Dendritic cell treated with granulocyte-macrophage colony-stimulating factor and Interleukin-4, amounts not matched to agents 40 ng/mL and 50 ng/mL, for 4 days (primary cell): ENCODE results near the gene STIM2.
"Not testable (repeated sequence)": the region's sequence is repeated elsewhere in the genome, so short reads cannot be mapped to it uniquely, and the experiment has no call there.

ENCODE experiments used
- H3K27ac Mint-ChIP-seq: one replicate; pipeline ENCODE4 v1.8.0; 2022; ENCODE audit warnings: mild to moderate bottlenecking, mixed read lengths
- H3K27me3 Mint-ChIP-seq: one replicate; pipeline ENCODE4 v1.8.0; 2022; ENCODE audit warnings: mild to moderate bottlenecking, mixed read lengths
- H3K36me3 Mint-ChIP-seq: one replicate; pipeline ENCODE4 v1.8.0; 2022; ENCODE audit warnings: low read depth, mixed read lengths
- H3K4me1 Mint-ChIP-seq: one replicate; pipeline ENCODE4 v1.8.0; 2022; ENCODE audit warnings: low read depth, mixed read lengths
- H3K4me3 Mint-ChIP-seq: one replicate; pipeline ENCODE4 v1.8.0; 2022; ENCODE audit warnings: mild to moderate bottlenecking, moderate library complexity, mixed read lengths
- H3K9me3 Mint-ChIP-seq: one replicate; pipeline ENCODE4 v1.8.0; 2022; ENCODE audit warnings: mixed read lengths
- intact Hi-C: fragments of 100-400 bp; cut with micrococcal nuclease; formaldehyde crosslinking; loops from one replicate; pipeline ENCODE4 v1.15.0; 2022

Gene STIM2

DNA sequence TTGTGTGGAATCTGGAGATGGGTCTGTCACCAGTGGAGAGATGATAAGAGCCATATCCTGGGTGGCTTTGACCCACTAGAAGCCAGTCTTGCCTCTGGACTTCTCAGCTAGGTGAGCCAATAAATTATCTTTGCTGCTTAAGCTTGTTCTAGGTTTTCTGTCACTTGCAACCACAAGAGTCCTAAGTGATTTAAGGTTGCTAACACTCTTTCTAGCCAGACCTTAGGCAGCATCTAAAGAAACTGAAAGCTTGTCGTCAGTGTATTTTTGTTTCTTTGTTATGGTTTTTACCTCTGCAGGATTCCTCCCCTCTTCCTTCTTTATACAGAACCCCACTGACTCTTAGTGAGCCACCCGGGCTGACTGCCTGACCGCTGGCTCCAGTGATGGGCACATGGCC lies 37.1 kb upstream of the STIM2 start:
- intact Hi-C loops = no loop called here
- Mint-ChIP-seq H3K4me1 (peaks cover 34% of the 10 kb centered on the region), H3K9me3 (peaks cover 13% of the 10 kb centered on the region), H3K27me3 (peaks cover 45% of the 10 kb centered on the region), H3K4me3 (no peak overlapping the region), H3K36me3 (peaks cover 10% of the 10 kb centered on the region), H3K27ac (no peak overlapping the region)

DNA sequence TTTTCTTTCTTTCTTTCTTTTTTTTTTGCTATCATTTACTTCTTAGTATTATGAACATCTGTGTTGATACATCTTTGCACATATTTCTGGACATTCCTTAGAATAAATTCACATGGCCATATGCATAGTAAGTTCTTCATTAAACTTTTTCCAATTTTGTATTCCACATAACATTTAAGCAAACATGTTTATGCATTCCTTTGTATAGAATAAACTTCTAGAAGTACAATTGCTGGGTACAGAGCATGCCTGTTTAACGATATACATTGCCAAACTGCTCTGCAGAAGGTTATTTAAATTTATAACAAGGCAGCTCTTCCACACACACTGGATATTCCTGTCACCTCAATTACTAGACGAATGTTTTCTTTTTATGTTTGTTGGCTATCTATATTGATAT lies 36.0 kb upstream of the STIM2 start:
- Mint-ChIP-seq H3K4me1 (peaks cover 34% of the 10 kb centered on the region), H3K27me3 (peaks cover 41% of the 10 kb centered on the region), H3K4me3 (no peak overlapping the region), H3K27ac (no peak overlapping the region), H3K36me3 (peaks cover 10% of the 10 kb centered on the region), H3K9me3 (peaks cover 13% of the 10 kb centered on the region)
- intact Hi-C loops = no loop called here

DNA sequence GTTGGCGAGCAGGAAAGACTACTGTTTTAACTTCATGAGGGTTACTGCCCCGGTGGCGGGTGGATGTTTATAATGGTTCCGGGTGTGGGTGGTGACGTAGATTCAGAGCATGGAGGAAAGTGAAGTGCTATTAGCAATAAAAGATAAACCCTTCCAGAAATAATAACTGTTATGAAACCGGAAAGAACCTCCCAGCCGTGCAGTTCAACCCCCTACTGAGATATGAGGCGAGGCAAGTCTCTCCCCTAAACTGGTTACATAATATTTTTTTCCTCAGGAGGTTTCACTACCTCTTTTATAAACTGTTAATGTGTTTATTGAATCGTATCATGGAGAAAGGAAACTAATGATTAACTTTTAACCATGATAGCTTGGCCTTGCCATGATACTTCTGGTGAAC lies 33.9 kb upstream of the STIM2 start:
- peak overlapping the region; percentile 60 for H3K27ac Mint-ChIP-seq
- H3K4me3 Mint-ChIP-seq = no peak overlapping the region
- H3K4me1 Mint-ChIP-seq = peaks cover 30% of the 10 kb centered on the region
- peaks cover 10% of the 10 kb centered on the region for H3K36me3 Mint-ChIP-seq
- intact Hi-C loops = no loop called here
- H3K9me3 Mint-ChIP-seq = peaks cover 13% of the 10 kb centered on the region
- peaks cover 27% of the 10 kb centered on the region for H3K27me3 Mint-ChIP-seq

DNA sequence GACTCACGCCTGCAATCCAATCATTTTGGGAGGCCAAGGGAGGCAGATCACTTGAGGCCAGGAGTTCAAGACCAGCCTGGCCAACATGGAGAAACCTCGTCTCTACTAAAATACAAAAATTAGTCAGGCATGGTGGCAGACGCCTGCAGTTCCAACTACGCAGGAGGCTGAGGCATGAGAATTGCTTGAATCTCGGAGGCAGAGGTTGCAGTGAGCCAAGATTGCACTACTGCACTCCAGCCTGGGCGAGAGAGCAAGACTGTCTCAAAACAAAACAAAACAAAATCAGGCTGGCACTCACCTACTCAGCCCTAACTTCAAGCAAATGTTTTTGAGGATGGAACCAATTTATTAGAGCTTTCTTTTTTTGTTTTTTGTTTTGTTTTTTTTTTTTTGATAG lies 33.3 kb upstream of the STIM2 start:
- H3K27ac Mint-ChIP-seq, H3K36me3 Mint-ChIP-seq, intact Hi-C loops, H3K4me3 Mint-ChIP-seq: not testable (repeated sequence)
- peaks cover 13% of the 10 kb centered on the region for H3K9me3 Mint-ChIP-seq
- peaks cover 24% of the 10 kb centered on the region for H3K4me1 Mint-ChIP-seq
- H3K27me3 Mint-ChIP-seq = peaks cover 26% of the 10 kb centered on the region

DNA sequence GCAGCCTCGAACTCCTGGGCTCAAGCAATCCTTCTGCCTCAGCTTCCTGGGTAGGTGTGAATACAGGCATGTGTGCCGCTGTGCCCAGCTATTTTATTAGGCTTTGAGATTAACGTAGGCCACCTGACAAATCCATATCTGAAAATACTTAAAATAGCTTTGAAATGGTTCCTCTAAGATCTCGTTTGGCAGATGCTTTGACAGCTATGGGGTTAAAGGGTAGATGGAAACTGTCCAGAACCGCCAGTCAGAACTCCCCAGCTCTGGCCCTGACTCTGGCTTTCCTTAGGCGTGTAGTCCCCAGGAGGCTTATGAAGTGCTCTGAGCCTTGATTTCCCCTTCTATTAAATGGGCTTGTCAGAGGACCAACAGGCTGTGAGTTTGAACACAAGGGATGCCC lies 32.8 kb upstream of the STIM2 start:
- no peak overlapping the region for H3K27ac Mint-ChIP-seq
- H3K27me3 Mint-ChIP-seq = peaks cover 24% of the 10 kb centered on the region
- peaks cover 19% of the 10 kb centered on the region for H3K4me1 Mint-ChIP-seq
- peaks cover 10% of the 10 kb centered on the region for H3K9me3 Mint-ChIP-seq
- H3K36me3 Mint-ChIP-seq = peaks cover 8% of the 10 kb centered on the region
- H3K4me3 Mint-ChIP-seq = no peak overlapping the region
- intact Hi-C loops = no loop called here

DNA sequence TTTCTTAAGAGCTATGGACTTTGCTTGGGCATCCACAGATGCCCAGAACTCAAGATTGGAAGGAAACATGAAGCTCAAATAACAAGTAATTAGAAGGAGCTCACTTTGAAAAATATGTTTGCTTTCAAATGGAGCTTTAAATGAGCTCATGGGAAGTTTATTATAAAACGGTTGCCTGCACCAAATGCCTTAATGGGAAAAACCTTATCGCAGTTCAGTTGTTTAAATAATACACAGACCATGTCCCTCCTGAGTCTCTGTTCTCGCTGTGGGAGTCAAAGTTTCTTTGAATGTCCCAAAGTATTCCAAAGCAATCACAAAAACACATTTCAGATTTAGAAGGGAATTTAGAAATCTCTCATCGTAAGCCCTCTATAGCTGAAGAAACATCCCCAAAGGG lies 31.6 kb upstream of the STIM2 start:
- H3K27me3 Mint-ChIP-seq = peaks cover 13% of the 10 kb centered on the region
- intact Hi-C loops = no loop called here
- H3K9me3 Mint-ChIP-seq = no peaks in the 10 kb centered on the region
- no peaks in the 10 kb centered on the region for H3K36me3 Mint-ChIP-seq
- H3K4me3 Mint-ChIP-seq = no peak overlapping the region
- peaks cover 12% of the 10 kb centered on the region for H3K4me1 Mint-ChIP-seq
- H3K27ac Mint-ChIP-seq = no peak overlapping the region

DNA sequence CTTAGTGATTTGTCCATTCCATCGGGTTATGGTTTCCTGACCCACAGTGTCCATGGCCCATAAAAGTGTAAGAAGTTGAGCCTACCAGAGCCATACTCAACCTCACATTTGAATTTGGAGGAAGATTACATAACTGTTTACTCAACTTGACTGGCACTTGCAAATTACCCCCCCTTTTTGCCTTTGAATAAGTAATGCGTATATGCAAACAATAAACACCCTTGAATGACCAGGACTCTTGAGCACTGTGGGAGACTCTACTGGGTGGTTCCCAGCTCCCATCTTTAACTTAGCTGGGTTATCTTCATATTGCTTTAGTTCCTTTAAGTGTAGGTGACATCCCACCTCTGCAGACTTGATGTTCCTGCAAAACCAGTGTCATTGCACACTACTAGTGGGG lies 30.6 kb upstream of the STIM2 start:
- H3K36me3 Mint-ChIP-seq = no peaks in the 10 kb centered on the region
- H3K4me1 Mint-ChIP-seq = peaks cover 12% of the 10 kb centered on the region
- H3K9me3 Mint-ChIP-seq = no peaks in the 10 kb centered on the region
- H3K4me3 Mint-ChIP-seq = no peak overlapping the region
- H3K27me3 Mint-ChIP-seq = peaks cover 11% of the 10 kb centered on the region
- no peak overlapping the region for H3K27ac Mint-ChIP-seq
- intact Hi-C loops = no loop called here

DNA sequence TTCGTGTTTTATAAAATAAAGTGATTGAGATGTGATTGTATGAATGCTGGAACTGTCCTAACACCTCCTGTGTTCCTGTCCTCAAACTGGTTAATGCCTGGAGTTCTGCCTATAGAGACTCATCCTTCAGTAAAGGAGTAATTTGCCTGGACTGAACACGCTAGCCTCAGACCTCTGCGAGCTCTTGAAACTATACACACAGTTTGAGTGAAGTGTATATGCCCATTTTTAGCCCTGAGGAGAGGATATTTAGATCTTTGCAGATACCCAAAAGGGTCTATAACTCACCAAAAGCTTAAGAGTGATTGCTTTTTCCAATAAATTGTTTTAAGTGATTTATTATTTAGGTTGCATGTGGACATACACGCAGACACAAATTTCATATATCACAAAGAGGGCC lies 29.9 kb upstream of the STIM2 start:
- Mint-ChIP-seq H3K4me1 (peaks cover 12% of the 10 kb centered on the region), H3K27me3 (peaks cover 11% of the 10 kb centered on the region), H3K9me3 (no peaks in the 10 kb centered on the region), H3K27ac (no peak overlapping the region), H3K4me3 (no peak overlapping the region), H3K36me3 (no peaks in the 10 kb centered on the region)
- intact Hi-C loops = no loop called here

DNA sequence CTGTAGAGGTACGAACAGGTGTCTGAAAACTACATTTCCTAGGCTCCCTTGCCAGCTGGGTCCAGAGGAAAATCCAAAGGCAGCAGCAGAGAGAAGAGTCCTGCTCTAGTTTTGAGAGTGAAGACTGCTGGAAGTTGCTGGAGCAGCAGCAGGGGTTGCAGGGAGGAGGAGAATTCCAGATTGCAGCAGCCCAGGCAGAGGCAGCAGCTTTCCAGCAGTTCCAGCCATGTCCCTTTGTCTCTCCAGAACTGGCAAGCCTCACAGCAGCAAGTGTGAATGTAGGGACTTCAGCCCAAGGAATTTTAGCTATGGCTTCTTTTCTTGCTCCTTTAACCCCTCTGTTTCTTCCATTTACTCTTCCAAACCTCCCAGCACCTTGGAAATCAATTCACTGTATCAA lies 24.1 kb upstream of the STIM2 start:
- H3K4me1 Mint-ChIP-seq = no peaks in the 10 kb centered on the region
- no peak overlapping the region for H3K27ac Mint-ChIP-seq
- H3K36me3 Mint-ChIP-seq = no peaks in the 10 kb centered on the region
- H3K4me3 Mint-ChIP-seq = no peak overlapping the region
- intact Hi-C loops = no loop called here
- H3K27me3 Mint-ChIP-seq = peaks cover 2% of the 10 kb centered on the region
- no peaks in the 10 kb centered on the region for H3K9me3 Mint-ChIP-seq

DNA sequence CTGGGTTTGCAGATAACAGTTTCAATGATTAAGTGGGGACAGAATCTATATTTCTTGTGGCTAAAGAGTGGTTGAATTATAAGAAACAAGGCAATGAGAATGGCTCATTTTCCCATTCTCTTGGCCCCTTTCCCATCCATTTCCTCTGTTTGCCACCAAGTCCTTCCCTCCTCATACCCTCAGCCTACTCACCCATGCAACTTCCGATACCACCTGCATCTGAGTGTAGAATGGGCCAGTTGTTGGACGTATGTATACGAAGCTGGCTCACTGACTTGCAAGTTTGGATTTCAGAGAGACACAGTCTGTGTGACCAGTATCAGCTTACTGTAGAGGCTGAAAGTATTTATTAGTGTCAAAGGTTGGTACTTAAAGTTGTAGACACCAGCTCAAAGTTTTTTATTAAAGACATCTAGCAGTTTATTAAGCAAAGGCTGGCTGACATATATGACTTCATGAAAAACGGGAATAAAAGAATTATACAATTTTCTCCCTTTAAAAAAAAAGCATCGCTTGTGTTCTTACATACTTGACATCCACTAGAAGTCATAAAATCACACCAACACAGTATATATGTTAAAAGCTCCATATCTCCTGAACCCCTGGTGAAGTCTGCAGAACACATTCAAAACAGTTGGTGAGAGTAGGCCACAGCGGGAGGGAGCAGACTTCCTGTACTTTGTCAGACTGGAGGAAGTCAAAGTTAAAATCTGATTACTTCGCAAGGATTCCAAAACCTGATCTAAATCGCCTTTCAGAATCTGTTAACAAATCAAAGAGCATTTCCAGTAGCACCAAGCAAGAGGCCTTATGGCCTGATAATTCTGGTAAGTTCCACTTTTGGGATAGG lies 22.4 kb upstream of the STIM2 start:
- H3K4me3 Mint-ChIP-seq = no peak overlapping the region
- intact Hi-C loops = no loop called here
- H3K36me3 Mint-ChIP-seq = no peaks in the 10 kb centered on the region
- peaks cover 10% of the 10 kb centered on the region for H3K4me1 Mint-ChIP-seq
- H3K27me3 Mint-ChIP-seq = peaks cover 2% of the 10 kb centered on the region
- H3K27ac Mint-ChIP-seq = no peak overlapping the region
- no peaks in the 10 kb centered on the region for H3K9me3 Mint-ChIP-seq

DNA sequence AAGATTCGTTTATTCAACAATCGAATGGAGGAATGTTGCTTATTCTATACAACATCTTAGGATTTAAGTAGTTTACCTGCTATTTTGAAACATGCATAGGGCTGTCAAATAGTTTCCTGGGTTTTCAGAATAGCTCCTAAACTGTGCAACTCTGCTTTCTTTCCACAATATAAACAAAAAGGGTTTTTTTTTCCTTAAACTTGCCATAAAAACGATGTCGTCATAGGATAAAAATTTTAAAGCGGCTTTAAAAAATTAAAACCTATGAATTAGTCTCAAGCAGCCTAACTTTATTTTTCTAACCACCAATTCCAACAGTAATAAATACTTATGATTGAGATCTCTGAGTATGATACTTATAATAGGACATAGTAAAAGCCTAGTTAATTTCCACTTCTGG lies 21.6 kb upstream of the STIM2 start:
- intact Hi-C loops = no loop called here
- H3K27me3 Mint-ChIP-seq = peaks cover 2% of the 10 kb centered on the region
- H3K36me3 Mint-ChIP-seq = no peaks in the 10 kb centered on the region

DNA sequence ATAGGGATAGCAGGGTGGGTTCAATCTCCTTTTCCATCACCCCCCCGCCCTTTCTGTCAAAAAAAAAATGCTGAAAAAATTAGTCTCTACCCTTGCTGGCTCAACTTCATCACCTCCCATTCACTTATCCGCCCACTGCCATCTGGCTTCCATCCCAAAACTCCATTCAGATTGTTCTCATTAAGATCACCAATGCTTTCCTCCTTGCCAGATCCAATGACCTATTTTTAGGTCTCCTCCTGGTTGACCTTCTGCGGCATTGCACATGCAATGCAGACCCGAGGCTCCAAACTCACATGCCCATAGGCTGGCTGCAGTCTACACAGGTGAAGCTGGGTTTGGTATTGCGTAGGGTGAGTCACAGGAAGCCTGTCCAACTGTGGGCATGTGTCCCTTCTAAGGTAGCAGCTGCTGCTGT lies 21.1 kb upstream of the STIM2 start:
- intact Hi-C loops = no loop called here
- H3K4me1 Mint-ChIP-seq = peaks cover 12% of the 10 kb centered on the region
- H3K9me3 Mint-ChIP-seq = no peaks in the 10 kb centered on the region
- no peaks in the 10 kb centered on the region for H3K36me3 Mint-ChIP-seq
- peaks cover 2% of the 10 kb centered on the region for H3K27me3 Mint-ChIP-seq
- H3K27ac Mint-ChIP-seq = no peak overlapping the region
- no peak overlapping the region for H3K4me3 Mint-ChIP-seq

More for the DNA sequence above, 21.6 kb upstream of the STIM2 start:
- H3K4me3 Mint-ChIP-seq = no peak overlapping the region
- H3K4me1 Mint-ChIP-seq = peaks cover 12% of the 10 kb centered on the region
- no peaks in the 10 kb centered on the region for H3K9me3 Mint-ChIP-seq
- no peak overlapping the region for H3K27ac Mint-ChIP-seq

DNA sequence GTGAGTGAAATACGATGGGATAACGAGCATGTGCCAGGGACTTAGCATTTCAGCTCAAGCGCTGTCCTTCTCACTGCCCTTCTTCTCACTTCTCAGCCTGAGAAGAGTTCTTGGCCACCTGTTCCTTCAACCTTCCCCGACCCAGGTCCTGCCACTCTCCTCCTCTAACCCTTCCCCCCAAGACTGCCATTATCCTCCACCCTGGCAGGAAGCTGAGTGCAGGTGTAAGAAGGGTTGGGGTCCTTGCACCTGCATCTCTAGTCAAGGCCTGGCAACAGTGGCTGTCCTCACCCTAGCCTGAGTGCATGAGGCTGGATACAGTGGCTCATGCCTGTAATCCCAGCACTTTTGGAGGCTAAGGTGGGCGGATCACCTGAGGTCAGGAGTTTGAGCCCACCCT lies 19.9 kb upstream of the STIM2 start:
- H3K27me3 Mint-ChIP-seq = peaks cover 2% of the 10 kb centered on the region
- intact Hi-C loops = no loop called here
- H3K36me3 Mint-ChIP-seq = no peaks in the 10 kb centered on the region
- H3K27ac Mint-ChIP-seq = no peak overlapping the region
- H3K9me3 Mint-ChIP-seq = no peaks in the 10 kb centered on the region
- H3K4me1 Mint-ChIP-seq = peaks cover 12% of the 10 kb centered on the region
- no peak overlapping the region for H3K4me3 Mint-ChIP-seq

DNA sequence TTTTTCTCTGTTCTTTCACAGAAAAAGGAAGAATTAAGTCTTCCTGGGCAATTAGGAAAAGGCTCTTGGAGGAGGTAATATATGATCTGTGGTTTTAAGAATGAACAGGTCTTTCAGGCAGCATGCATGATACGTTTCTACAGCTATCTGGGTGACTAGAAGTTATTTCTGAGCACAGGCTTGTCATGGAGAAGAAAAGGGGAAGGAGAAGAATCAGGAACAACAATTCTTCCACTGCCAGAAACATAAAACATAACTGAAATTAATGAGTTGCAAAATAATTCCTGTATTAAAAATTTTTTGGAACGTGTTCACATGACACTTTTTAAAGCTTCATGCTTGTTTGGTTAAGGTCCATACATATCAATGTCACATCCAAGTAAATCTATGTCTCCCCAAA lies 17.7 kb upstream of the STIM2 start:
- no peaks in the 10 kb centered on the region for H3K36me3 Mint-ChIP-seq
- intact Hi-C loops = no loop called here
- H3K4me1 Mint-ChIP-seq = peaks cover 12% of the 10 kb centered on the region
- H3K27ac Mint-ChIP-seq = no peak overlapping the region
- H3K27me3 Mint-ChIP-seq = peaks cover 2% of the 10 kb centered on the region
- no peaks in the 10 kb centered on the region for H3K9me3 Mint-ChIP-seq
- no peak overlapping the region for H3K4me3 Mint-ChIP-seq

DNA sequence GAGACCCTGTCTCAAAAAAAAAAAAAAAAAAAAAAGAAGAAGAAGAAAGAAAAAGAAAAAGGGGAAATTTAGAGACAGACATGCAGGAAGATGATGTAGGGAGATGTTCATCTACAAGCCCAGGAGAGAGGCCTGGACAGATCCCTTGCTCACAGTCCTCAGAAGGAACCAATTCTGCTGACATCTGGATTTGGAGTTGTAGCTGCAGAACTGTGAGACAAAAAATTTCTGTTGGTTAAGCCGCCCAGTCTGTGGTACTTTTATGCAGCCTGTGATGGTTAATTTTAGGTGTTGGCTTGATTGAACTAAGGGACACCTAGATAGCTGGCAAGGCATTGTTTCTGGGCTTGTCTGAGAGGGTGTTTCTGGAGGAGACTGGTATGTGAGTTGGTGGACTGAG lies 10.1 kb upstream of the STIM2 start:
- Mint-ChIP-seq H3K27me3 (peaks cover 2% of the 10 kb centered on the region), H3K27ac (peak overlapping the region; percentile 25), H3K36me3 (no peaks in the 10 kb centered on the region), H3K9me3 (no peaks in the 10 kb centered on the region), H3K4me3 (no peak overlapping the region), H3K4me1 (peaks cover 11% of the 10 kb centered on the region)
- intact Hi-C loops = loop anchor here (10.0 kb wide), 1 partner anchor 106 kb away; no protein-coding TSS in a partner anchor
